ENCODE results near the gene HJV.

HJV gene

GRCh38 chr1:146022403-146023127, 1.0 kb upstream of the HJV start:
- no peak for DNase-seq (ENCODE audit: low read depth in 1 of 2, low spot score in 1 of 2)

GRCh38 chr1:146021050-146021445, 487 bp downstream of the HJV start:
- no peak for DNase-seq (ENCODE audit: low read depth in 1 of 2, low spot score in 1 of 2)

GRCh38 chr1:146020058-146021049, 1.2 kb downstream of the HJV start:
- no peak for DNase-seq (ENCODE audit: low read depth in 1 of 2, low spot score in 1 of 2)

GRCh38 chr1:146019231-146020057, 2.1 kb downstream of the HJV start:
- no peak for DNase-seq (ENCODE audit: low read depth in 1 of 2, low spot score in 1 of 2)

GRCh38 chr1:146016891-146017290, 4.6 kb downstream of the HJV start:
- DNase-seq (ENCODE audit: low read depth in 1 of 2, low spot score in 1 of 2), result no peak

GRCh38 chr1:146013559-146013922, 8.0 kb downstream of the HJV start:
- no peak for DNase-seq (ENCODE audit: low read depth in 1 of 2, low spot score in 1 of 2)

GRCh38 chr1:146012703-146013558, 8.6 kb downstream of the HJV start:
- no peak for DNase-seq (ENCODE audit: low read depth in 1 of 2, low spot score in 1 of 2)

- no peak for DNase-seq (ENCODE audit: low read depth in 1 of 2, low spot score in 1 of 2)
Observed at GRCh38 chr1:146010126-146010738, 11.3 kb downstream of the HJV start.

- DNase-seq (ENCODE audit: low read depth in 1 of 2, low spot score in 1 of 2), result no peak
Observed at GRCh38 chr1:146007489-146008133, 13.9 kb downstream of the HJV start.

GRCh38 chr1:146001709-146002108, 19.8 kb downstream of the HJV start:
- no peak for DNase-seq (ENCODE audit: low read depth in 1 of 2, low spot score in 1 of 2)

- no peak for DNase-seq (ENCODE audit: low read depth in 1 of 2, low spot score in 1 of 2)
Observed at GRCh38 chr1:145999321-146000024, 22.1 kb downstream of the HJV start.

- no peak for DNase-seq (ENCODE audit: low read depth in 1 of 2, low spot score in 1 of 2)
Observed at GRCh38 chr1:145997718-145998023, 23.9 kb downstream of the HJV start.

GRCh38 chr1:145997016-145997717, 24.4 kb downstream of the HJV start:
- peak in 1 of 2 donors; percentile 28 for DNase-seq (ENCODE audit: low read depth in 1 of 2, low spot score in 1 of 2)

- peak; percentile 81 to 85 for DNase-seq (ENCODE audit: low read depth in 1 of 2, low spot score in 1 of 2)
Observed at GRCh38 chr1:145996433-145997015, 25.0 kb downstream of the HJV start, which contains the start of gene TXNIP. Gene TXNIP (minus strand): TSS chr1:145996579. CDS start chr1:145996266, 313 bp downstream.

- no peak for DNase-seq (ENCODE audit: low read depth in 1 of 2, low spot score in 1 of 2)
Observed at GRCh38 chr1:145995964-145996432, 25.5 kb downstream of the HJV start.

- DNase-seq (ENCODE audit: low read depth in 1 of 2, low spot score in 1 of 2), result no peak
Observed at GRCh38 chr1:145995148-145995881, 26.2 kb downstream of the HJV start.

All from stimulated activated CD4-positive, alpha-beta T cell treated with anti-CD3 and anti-CD28 coated beads, Interleukin-15, amount 100 ng/mL, for 1 hour (primary cell).